HG03354 (cell line): Measurements from ENCODE around the gene CSPG4.
"Not testable (repeated sequence)": the region's sequence is repeated elsewhere in the genome, so short reads cannot be mapped to it uniquely, and the experiment has no call there.

Experiments used
- ATAC-seq: cut with Tn5 transposase; IDR thresholded peaks from one replicate; pipeline ENCODE4 v1.9.1; 2021; ENCODE audit warnings: mild to moderate bottlenecking; ENCODE audit not compliant: unreplicated experiment, poor library complexity, severe bottlenecking

The CSPG4 gene

DNA sequence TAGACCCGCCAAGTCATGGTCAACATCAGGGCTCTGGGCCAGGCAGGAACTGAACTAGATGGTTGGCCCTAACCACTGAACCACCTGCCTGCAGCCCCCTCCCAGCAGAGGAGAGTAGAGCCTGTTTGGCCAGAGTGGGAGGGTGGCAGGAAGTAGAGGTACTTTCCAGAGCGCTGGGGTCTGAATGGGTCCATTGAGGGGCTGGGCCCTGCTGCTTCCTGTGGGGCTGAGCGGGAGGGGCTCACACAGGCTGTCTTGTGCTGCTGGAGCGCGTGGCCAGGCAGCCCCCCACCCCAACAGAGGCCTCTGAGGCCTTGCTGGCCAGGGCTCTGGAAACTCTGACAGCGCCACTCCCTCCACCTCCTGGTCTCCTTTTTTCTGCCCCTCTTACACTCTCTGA, 17.4 kb downstream of the CSPG4 start:
- ATAC-seq = no peak

- peak; percentile 42 for ATAC-seq
These were observed 18.1 kb downstream of the CSPG4 start for GRCh38 chr15:75694241-75695182.

DNA sequence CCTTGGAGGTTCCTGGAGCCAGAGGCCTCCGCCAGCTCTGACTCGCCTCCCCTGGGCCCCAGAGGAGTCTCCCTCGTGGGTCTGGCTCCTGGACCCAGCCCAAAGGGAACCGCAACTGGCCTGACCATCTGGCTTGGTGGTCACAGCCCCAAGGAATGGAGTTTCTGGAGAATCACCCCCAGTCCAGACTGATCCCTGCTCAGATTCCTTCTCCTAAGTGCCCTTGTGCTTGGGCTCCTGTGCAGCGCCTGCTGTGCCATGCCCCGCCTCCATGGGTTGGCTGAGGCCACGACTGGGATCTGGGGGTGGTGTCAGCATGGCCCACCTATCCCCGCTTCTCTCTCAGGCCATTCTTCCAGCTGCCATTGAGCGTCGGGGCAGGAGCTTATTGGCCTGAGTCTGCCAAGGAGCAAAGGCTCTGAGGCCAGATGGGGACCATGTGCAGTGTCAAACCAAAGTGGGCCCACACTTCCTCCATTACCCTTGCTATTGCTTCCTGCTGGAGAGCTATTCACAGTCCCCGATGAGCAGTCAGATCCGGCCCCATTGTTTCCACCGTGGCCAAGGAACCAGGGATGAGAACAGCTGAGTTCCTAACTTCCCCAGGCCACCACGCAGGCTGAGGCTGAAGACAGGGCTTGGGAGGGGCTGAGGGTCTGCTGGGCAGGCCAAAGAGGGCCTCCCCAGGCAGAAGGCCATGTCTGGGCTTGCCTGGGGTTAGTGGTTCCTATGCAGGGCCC, 19.0 kb downstream of the CSPG4 start:
- no peak for ATAC-seq

GRCh38 chr15:75693028-75693427, 19.6 kb downstream of the CSPG4 start:
- not testable (repeated sequence) for ATAC-seq

DNA sequence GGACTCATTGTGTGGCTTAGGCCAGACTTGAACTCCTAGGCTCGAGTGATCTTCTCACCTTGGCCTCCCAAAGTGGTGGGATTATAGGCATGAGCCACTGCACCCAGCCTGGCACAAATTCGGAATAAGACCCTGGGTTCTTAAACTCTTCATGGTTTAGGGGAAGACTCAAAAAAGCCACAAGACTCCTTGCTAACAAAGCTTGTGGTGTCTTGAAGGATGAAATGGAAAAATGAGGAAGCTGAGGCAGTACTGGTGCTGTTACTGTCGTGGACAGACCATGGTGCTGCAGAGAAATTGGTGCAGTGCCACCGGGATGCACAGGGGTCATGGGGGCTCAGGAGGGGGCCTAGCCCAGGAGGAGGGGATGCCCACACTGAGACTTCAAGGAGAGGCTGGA, 20.3 kb downstream of the CSPG4 start:
- not testable (repeated sequence) for ATAC-seq

GRCh38 chr15:75689429-75689828, 23.2 kb downstream of the CSPG4 start:
- not testable (repeated sequence) for ATAC-seq

GRCh38 chr15:75688831-75689230, 23.8 kb downstream of the CSPG4 start:
- ATAC-seq = no peak

DNA sequence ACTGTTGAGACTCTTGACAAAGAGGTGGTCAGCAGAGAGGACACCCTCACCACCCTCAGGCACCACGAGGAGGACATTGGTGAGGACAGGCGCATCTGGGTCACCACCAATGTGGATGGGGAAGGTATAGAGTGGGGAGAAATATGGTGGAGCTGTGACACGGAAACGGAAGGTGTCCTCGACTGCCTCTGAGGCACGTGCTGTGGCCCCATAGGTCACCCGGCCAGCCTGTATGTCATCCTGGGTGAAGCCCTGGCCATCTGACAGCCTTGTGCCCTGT, 24.4 kb downstream of the CSPG4 start:
- ATAC-seq = no peak

DNA sequence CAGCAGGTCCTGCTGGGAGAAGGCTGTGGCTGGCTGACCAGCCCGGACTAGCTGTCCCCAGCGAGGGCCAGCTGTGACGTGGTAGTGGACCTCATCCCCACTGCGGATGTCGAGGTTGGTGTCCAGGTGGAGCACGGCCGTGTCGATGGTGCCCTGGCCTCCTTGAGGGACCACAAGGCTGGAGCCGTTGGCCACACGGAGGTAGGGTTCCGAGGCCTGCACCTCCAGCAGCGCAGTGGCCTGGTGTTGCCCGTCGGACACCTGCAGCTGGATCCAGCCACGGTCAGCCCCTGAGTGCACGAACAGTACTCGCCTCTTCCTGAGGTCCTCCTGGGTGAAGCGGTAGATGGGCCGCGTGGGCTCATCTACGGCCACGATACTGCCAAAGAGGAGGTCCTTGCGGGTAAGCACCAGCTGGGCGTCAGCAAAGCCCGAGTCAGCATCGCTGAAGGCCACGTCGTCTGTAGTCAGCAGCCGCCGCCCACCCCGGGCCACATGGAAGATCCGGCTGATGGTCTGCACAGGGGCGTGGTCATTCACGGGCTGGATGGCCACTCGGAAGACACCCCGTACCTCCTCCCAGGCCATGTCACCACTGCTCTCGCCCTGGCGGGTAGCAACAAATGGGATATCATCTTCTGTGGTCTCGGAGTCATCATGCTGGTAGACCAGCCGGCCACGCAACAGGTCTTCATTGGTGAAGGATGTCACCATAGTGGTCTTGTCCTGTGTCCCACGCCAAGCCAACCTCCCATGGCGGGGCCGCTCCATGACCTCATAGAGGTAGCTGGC, 25.0 kb downstream of the CSPG4 start:
- ATAC-seq = no peak

GRCh38 chr15:75686212-75686642, 26.4 kb downstream of the CSPG4 start:
- ATAC-seq = peak; percentile 77

DNA sequence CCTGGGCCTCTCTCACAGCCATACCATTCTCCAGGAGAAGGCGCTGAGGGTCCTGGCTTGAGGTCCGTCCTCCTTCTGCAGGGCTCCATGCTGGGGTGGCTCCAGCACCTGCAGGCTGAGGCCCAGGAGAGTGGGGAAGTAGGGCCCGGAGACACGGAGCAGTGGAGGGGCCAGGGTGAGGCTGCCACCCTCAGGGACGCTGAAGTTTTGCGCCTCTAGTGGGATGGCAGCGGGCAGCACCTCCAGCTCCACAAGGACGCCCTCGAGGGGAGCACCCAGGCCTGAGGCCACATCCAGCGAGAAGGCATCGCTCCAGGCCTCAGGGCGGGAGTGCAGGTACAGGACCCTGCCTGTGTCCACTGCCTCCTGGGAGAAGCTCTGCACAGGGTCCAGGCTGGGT, 27.5 kb downstream of the CSPG4 start:
- ATAC-seq = no peak

GRCh38 chr15:75684648-75685047, 28.0 kb downstream of the CSPG4 start:
- no peak for ATAC-seq

DNA sequence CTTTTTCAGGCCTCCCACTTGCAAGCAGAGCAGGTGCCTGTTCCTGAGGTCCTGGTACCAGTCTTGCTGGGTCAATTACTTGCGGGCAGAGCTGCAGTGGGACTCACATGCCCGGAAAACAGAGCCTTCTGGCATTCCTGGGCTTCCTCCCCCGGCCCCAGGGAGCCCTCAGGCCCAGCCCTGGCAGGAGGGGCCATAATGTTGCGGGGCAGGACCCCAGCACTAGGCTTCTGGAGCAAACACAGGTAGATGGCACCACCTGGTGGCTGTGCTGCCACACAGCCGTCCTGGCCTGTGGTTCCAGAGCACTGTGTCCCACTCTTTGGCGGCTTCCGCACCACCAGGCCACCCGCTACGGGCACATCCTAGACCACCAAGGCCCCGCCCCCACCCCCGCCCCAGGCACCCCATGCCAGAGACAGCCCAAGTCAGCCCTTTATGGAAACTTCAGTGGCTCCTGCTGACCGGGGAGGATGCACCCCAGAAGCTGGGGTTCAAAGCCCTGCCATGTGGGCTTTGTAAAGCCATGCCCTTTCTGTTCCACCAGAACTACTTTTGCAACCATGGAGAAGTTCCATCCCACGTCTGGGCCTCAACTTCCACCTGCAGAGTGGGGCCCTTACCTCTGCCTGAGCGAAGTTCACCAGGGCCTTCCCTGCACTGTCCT, 28.9 kb downstream of the CSPG4 start:
- peak; percentile 66 for ATAC-seq

DNA sequence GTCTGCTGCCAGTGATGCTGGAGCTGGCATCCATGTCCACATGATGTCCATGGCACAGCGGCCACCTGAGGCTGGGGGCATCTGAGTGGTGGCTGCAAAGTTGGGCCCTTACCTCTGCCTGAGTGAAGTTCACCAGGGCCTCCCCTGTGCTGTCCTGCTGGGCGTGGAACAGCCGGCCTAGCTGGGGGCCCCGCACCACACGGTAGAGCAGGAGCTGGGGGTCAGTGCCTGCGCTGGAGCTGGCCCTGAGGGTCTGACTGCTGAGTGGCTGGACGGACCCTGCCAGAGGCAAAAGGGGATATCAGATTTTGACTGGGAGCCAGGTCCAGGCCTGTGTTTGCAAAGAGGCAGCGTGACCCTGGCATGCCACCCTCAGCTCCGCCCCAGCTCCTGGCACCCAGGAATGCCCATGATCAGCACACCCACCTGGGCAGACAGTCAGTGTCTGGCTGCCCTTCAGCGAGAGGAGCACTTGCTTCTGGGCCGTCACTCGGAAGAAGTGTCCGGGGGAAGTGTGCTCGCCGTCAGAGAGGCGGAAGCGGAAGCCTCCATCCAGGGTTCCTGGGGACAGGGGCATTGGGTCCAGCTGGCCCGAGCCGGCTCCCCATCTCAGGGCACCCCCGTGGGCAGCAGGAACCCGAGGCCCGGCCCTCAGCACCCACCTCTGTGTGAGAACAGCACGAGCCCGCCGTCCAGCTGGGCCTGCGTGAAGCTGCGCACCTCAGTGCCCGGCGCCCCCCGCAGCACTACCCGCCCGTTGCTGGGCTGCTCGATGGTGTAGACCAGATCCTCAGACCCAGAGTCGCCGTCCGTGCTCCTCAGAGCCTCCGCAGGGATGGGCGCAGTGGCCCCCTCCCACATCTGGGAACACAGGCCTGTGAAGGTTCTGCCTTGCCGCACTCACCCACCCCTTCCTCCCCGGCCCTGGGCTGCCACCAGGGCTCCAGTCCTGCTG, 30.2 kb downstream of the CSPG4 start:
- ATAC-seq = no peak

DNA sequence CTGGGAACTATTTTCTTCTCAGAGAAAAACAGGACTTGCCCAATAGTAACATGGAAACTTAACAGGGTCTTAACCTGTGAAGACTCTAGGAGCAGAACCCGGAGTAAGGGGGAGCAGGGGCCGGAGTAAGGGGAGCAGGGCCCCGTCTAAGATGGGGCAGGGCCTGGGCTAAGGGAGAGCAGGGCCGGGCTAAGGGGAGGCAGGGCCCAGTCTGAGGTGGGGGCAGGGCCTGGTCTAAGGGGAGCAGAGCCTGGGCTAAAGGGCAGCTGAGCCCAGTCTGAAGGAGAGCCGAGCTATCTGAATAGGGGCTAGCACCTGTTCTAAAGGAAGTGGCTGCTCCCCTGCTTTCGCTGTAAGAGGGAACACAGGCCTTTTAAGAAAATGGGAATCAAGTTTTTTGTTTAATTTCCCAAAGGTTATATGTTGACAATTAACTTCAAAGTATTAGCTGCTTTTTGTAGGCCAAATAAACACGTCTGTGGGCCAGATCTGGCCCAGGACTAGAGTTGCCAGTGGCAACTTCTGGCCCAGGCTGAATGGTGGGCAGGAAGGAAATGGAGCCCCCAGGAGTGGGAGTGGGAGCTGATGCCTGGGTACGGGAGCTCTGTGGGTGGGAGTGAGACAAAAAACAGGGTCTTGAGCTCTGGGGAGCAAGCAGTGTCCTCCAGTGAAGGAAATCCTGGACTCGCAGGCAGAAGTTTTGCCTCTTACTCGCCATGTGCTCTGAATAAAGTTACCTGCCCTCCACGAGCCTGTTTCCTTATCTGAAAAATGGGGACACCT, 32.5 kb downstream of the CSPG4 start:
- no peak for ATAC-seq

GRCh38 chr15:75678324-75678690, 34.3 kb downstream of the CSPG4 start:
- ATAC-seq = not testable (repeated sequence)

DNA sequence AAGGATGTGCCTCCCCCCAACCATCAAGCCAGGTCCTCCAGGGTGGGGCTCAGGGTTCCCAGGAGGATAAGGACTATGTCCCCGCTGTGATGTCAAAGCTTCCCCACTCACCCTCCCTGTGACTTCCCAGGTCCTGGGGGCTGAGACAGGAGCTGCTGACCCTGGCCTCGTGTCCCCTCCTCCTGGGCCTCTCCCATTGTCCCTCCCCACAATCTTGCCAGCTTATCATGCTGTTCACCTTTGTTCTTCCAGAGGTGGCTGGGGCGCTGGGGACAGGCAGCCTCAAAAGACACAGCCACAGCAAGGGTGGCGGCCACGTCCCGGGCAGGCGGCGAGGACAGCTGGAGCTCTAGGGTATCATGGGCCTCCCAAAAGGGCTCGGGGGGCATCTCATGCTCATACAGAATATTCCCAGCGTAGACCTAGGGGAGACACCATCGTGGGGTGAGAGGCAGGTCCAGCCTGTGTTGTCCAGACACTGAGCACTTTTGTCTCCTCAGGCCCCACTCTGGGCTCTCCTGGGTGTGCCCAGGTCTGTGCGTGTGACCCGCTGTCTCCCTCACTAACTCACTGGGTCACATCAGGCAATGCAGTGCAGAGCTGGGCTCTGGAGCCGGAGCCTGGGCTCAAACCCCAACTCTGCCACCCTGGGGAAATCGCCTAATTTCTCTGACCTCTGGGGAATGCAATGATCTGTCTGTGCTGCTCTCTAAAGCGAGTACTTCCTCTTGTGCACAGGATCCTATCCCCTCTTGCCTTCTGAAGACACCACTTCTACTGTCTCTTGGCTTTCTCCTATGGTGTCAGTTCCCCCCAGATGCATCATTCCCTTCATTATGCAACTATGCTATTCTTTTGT, 35.0 kb downstream of the CSPG4 start:
- no peak for ATAC-seq
